ENCODE results near the gene PMM1.

- TF ChIP-seq CTCF (IDR thresholded peaks at IDR 0.05), result peak in 5 of 6 experiments; percentile 28 to 67 (median 48)
- peak in 1 of 2 donors; percentile 58 for TF ChIP-seq POLR2A (IDR thresholded peaks at IDR 0.05)
Observed at GRCh38 chr22:41543854-41544670, 45.6 kb downstream of the PMM1 start, which contains the start of gene POLR3H.

All from thyroid gland (tissue), 4 donors.